AG09319 (cell line): ENCODE measurements around the gene AGMAT.

ENCODE experiments used
- DNase-seq: peaks from one replicate; pipeline ENCODE4 v3.0.0-alpha.2; 2010; ENCODE audit warnings: low read depth; ENCODE audit errors: extremely low read depth
- TF ChIP-seq, protein P1 (sequence below): IDR thresholded peaks from 2 replicates; pipeline ENCODE4 v1.5.1; 2011; ENCODE audit warnings: low read depth, mild to moderate bottlenecking, inconsistent platforms, low read length, moderate library complexity

AGMAT gene

DNA sequence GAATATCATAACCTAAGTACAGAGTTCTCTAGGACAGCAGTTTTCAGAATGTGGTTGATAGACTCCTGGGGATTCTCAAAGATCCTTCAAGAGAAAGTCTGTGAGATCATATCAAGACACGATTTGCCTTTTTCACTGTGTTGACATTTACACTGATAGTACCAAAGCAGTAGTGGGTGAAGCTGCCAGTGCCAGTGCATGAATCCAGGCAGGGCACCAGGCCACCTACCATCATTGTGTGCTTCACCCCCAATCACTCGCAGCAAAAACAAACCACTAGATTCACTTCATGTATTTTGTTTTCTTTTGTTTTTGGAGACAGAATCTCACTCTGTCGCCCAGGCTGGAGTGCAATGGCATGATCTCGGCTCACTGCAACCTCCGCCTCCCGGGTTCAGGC is 34.3 kb downstream of the AGMAT start:
- DNase-seq, result no peak
- TF ChIP-seq, protein P1, sequence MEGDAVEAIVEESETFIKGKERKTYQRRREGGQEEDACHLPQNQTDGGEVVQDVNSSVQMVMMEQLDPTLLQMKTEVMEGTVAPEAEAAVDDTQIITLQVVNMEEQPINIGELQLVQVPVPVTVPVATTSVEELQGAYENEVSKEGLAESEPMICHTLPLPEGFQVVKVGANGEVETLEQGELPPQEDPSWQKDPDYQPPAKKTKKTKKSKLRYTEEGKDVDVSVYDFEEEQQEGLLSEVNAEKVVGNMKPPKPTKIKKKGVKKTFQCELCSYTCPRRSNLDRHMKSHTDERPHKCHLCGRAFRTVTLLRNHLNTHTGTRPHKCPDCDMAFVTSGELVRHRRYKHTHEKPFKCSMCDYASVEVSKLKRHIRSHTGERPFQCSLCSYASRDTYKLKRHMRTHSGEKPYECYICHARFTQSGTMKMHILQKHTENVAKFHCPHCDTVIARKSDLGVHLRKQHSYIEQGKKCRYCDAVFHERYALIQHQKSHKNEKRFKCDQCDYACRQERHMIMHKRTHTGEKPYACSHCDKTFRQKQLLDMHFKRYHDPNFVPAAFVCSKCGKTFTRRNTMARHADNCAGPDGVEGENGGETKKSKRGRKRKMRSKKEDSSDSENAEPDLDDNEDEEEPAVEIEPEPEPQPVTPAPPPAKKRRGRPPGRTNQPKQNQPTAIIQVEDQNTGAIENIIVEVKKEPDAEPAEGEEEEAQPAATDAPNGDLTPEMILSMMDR, result no peak

DNA sequence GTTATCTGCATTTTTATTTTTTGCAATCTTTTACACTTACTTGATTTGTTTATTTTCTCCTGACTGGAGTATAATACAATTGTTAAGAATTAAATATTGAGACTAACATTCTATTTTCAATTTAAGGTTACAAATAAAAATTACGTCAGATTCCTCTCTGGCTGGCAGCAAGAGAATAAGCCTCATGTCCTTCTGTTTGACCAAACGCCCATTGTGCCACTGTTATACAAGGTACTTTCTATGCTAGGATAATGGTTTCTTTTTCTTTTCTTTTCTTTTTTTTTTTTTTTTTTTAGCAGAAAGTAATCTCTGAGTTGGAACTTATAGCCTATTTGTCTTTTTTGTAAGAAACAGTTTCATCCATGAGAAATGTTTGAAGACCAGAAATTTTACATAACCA is 38.2 kb downstream of the AGMAT start:
- TF ChIP-seq, protein P1, result no peak

DNA sequence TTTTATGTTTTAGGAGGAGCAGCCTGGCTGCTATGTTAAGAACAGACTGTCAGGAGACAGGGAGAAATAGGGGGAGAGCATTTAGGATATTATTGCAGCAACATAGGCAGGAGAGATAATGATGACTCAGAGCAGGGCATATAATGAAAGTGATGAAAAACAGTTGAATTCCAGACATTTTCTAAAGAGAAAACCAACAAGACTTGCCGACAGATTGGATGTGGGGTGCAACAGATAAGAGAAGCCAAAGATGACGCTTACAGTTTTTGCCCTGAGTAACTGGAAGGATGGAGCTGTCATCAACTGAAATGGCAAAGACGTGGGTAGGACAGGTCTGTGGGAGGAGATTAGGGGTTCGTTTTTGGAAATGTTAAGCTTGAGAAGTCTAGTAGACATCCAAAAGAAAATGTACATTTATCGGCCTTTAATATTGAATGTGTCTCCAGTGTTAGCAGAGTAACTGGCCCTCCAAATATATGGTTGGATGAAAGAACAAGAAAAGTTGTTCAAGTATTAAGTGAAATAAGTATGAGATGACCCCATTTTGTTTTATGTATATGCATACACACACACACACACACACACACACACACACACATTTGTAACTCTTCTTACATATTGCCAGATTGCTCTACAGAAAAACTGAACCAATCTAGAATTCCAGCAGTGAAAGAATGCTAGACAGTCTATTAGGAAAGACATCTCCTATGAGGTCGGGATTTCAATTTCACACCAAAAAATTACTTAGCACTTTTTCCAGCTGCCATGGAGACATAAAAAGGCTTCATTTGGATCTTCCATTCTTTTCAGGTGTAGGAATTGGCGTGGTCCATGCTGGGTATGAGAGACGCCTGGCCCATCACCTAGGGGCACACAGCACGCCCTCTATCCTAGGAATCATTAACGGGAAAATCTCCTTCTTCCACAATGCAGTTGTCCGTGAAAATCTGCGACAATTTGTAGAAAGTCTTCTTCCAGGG is 41.0 kb downstream of the AGMAT start:
- DNase-seq, result no peak
- TF ChIP-seq, protein P1, result no peak

More for the DNA sequence above, 38.2 kb downstream of the AGMAT start:
- DNase-seq, result no peak

DNA sequence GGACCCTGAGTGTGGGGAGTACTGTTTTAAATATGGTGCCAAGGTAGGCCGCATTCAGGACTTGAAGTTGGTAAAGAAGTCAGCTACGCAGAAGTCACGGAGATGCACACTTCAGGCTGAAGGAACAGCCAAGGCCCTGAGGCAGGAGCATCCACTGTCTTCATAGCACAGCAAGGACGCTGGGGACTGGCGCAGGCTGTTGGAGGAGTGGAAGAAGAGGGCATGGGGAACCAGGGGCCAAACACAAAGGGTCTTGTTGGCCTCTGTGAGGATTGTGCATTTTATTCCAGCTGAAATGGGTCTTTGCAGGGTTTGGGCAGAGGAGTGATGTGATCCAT is 41.6 kb downstream of the AGMAT start:
- TF ChIP-seq, protein P1, result no peak
- DNase-seq, result no peak

DNA sequence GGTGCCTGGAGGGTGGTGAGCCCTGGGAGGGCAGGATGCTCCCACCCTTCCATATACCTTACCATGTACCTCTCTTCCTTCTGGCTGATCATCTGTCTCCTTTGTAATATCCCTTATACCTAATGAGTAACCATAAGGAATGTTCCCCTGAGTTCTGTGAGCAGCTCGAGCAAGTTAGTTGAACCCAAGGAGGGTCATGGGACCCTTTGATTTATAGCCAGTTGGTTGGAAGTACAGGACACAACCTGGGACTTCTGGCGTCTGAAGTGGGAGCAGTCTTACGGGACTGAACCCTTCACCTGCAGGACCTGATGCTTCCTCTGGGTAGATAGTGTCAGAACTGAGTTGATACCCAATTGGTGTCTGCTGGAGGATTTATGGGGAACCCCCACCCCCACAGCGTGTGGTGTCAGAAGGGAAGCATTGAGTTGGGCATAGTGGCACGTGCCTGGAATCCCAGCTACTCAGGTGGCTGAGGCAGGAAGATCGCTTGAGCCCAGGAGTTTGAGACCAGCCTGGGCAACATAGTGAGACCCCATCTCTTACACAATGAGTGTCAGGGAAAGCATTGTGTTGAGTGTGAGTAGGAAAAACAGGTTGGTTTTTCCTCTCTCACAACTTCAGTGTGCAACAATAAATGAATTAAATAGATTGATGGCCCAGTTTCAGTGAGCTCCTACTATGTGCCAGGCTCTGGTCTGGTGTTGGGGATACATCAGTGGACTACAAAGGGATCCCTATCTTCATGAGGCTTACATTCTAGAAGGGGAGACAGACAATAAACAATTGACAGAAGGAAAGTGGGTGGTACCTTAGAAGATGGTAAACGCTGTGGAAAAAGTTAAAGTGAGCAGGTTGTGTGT is 42.2 kb downstream of the AGMAT start:
- TF ChIP-seq, protein P1, result no peak
- DNase-seq, result no peak

DNA sequence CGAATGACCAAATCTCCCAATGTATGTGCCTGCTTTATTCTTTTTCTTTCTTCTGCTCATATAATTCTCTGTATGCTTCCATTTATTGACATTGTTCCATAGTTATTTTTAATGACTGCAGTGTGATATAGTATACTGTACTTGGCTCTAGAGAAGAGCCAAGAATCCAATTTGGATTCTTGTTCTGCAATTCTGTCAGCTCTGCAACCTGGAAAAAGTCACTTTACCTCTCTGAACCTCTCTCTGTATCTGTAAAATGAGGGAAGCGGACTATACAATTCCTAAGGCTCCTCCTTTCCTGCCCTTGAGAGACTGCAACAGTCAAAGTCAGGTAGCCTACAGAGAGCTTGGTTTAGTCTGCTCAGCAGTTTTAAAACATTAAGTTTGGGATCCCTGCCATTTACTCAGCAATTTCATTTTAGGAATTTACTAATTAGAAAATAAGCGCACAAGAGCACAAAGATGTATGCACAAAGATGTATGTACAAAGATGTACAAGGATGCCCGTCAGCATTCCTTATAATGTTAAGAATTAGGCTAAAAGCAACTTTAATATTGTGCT is 43.5 kb downstream of the AGMAT start:
- TF ChIP-seq, protein P1, result no peak
- no peak for DNase-seq

DNA sequence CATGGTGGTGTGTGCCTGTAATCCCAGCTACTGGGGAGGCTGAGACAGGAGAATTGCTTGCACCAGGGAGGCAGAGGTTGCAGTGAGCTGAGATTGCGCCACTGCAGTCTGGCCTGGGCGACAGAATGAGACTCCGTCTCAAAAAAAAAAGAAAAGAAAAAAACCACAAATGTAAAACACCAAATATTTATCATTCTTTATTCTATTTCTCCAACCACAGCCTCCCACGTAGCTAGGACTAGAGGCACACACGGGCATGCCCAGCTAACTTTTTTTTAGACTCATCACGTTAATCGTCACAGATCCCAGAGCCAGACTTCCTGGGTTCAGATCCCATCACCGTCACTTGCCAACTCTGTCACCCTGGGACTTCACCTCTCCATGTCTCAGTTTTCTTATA is 44.7 kb downstream of the AGMAT start:
- DNase-seq, result no peak
- TF ChIP-seq, protein P1, result no peak
